ENCODE results near the gene PDE4C. TPM values are rescaled to one million over a fixed set of nuclear protein-coding genes. Genes with fewer than 3 reads are reported as not detected.

The PDE4C gene
- total RNA-seq, 1 experiment from 2014 or later = 1.8 TPM

GRCh38 chr19:18203408-18203862, 22.8 kb downstream of the PDE4C start:
- ChIA-PET POLR2A (ENCODE audit: unreplicated experiment) (interaction anchor here (2.0 kb wide), 1 partner anchor 78 kb away, joined by 10 read pairs; the partner anchor contains the start of gene JUND), CTCF (interaction anchor here (0.5 to 1.2 kb wide), 2 partner anchors 28 to 49 kb away, joined by 3 to 6 read pairs; no protein-coding TSS in a partner anchor)
- H3K4me2 ChIP-seq (ENCODE audit: low read length) = peak overlapping the region; percentile 98
- peaks cover 16% of the 10 kb centered on the region for H3K4me1 ChIP-seq (ENCODE audit: insufficient read depth, low read length)
- no peaks in the 10 kb centered on the region for H3F3A ChIP-seq (ENCODE audit: low read length, unreplicated experiment)
- H3K9me2 ChIP-seq (replicated peaks; ENCODE audit: low read length) = no peaks in the 10 kb centered on the region
- no peaks in the 10 kb centered on the region for H3K27me3 ChIP-seq (ENCODE audit: low read length)
- no peak overlapping the region for H3K27ac ChIP-seq (ENCODE audit: low read length)
- H3K9ac ChIP-seq (ENCODE audit: low read length) = peak overlapping the region; percentile 55
- H3K36me3 ChIP-seq (ENCODE audit: low read depth, low read length) = peaks cover 4% of the 10 kb centered on the region; the same call in 1 of the 2 replicates
- DNase-seq (peak; percentile 30), ATAC-seq (peak; percentile 2)
- H3K4me3 ChIP-seq (ENCODE audit: low read length) = peak overlapping the region; percentile 82
- peak overlapping the region; percentile 84 for H2AFZ ChIP-seq (ENCODE audit: low read length)
- peaks cover 23% of the 10 kb centered on the region for H3K79me2 ChIP-seq (ENCODE audit: low read length)
- TF ChIP-seq EZH2 (IDR thresholded peaks at IDR 0.05; ENCODE audit: low read length, unreplicated experiment) = no peak
- no peak for TF ChIP-seq CTCF (conservative IDR thresholded peaks at IDR 0.05; ENCODE audit: low read depth, low read length)
- TF ChIP-seq EZH2phosphoT487 (IDR thresholded peaks at IDR 0.05; ENCODE audit: borderline replicate concordance, low read length) = no peak
- H4K20me1 ChIP-seq (ENCODE audit: low read length) = no peaks in the 10 kb centered on the region
- BruUV-seq (replicated peaks) = TSS peak; percentile 31
- H3K9me3 ChIP-seq (ENCODE audit: low read length) = no peaks in the 10 kb centered on the region
- intact Hi-C loops (cut with micrococcal nuclease) = loop anchor here (10.0 kb wide), 2 partner anchors 121 to 211 kb away; partner anchors contain the start of genes LSM4 and SSBP4

- H3K4me1 ChIP-seq (ENCODE audit: insufficient read depth, low read length) = peaks cover 15% of the 10 kb centered on the region
- TF ChIP-seq EZH2phosphoT487 (IDR thresholded peaks at IDR 0.05; ENCODE audit: borderline replicate concordance, low read length) (no peak), EZH2 (IDR thresholded peaks at IDR 0.05; ENCODE audit: low read length, unreplicated experiment) (no peak), CTCF (conservative IDR thresholded peaks at IDR 0.05; ENCODE audit: low read depth, low read length) (peak; percentile 52)
- H3K79me2 ChIP-seq (ENCODE audit: low read length) = peaks cover 23% of the 10 kb centered on the region
- no peaks in the 10 kb centered on the region for H4K20me1 ChIP-seq (ENCODE audit: low read length)
- peak overlapping the region; percentile 98 for H3K4me2 ChIP-seq (ENCODE audit: low read length)
- ChIA-PET CTCF (no interaction called here), POLR2A (ENCODE audit: unreplicated experiment) (no interaction called here)
- no peak overlapping the region for H3K27ac ChIP-seq (ENCODE audit: low read length)
- H3F3A ChIP-seq (ENCODE audit: low read length, unreplicated experiment) = no peaks in the 10 kb centered on the region
- H3K36me3 ChIP-seq (ENCODE audit: low read depth, low read length) = peaks cover 4% of the 10 kb centered on the region; the same call in 1 of the 2 replicates
- H3K9ac ChIP-seq (ENCODE audit: low read length) = peak overlapping the region; percentile 55
- peak overlapping the region; percentile 84 for H2AFZ ChIP-seq (ENCODE audit: low read length)
- ATAC-seq (no peak), DNase-seq (peak; percentile 18)
- peak overlapping the region; percentile 82 for H3K4me3 ChIP-seq (ENCODE audit: low read length)
- BruUV-seq (replicated peaks) = no TSS peak
- intact Hi-C loops (cut with micrococcal nuclease) = loop anchor here (10.0 kb wide), 2 partner anchors 122 to 212 kb away; partner anchors contain the start of genes LSM4 and SSBP4
- H3K27me3 ChIP-seq (ENCODE audit: low read length) = no peaks in the 10 kb centered on the region
- H3K9me3 ChIP-seq (ENCODE audit: low read length) = no peaks in the 10 kb centered on the region
- no peaks in the 10 kb centered on the region for H3K9me2 ChIP-seq (replicated peaks; ENCODE audit: low read length)
These were observed 23.3 kb downstream of the PDE4C start for GRCh38 chr19:18202778-18203407.

- DNase-seq (no peak), ATAC-seq (no peak)
- no peak for TF ChIP-seq CTCF (conservative IDR thresholded peaks at IDR 0.05; ENCODE audit: low read depth, low read length)
- TF ChIP-seq EZH2phosphoT487 (IDR thresholded peaks at IDR 0.05; ENCODE audit: borderline replicate concordance, low read length) = no peak
- peak overlapping the region; percentile 82 for H3K4me3 ChIP-seq (ENCODE audit: low read length)
- H3K4me2 ChIP-seq (ENCODE audit: low read length) = peak overlapping the region; percentile 98
- no peaks in the 10 kb centered on the region for H3F3A ChIP-seq (ENCODE audit: low read length, unreplicated experiment)
- H3K9me3 ChIP-seq (ENCODE audit: low read length) = no peaks in the 10 kb centered on the region
- H3K4me1 ChIP-seq (ENCODE audit: insufficient read depth, low read length) = peaks cover 12% of the 10 kb centered on the region
- H4K20me1 ChIP-seq (ENCODE audit: low read length) = no peaks in the 10 kb centered on the region
- H3K79me2 ChIP-seq (ENCODE audit: low read length) = peaks cover 23% of the 10 kb centered on the region
- ChIA-PET POLR2A (ENCODE audit: unreplicated experiment) (no interaction called here), CTCF (no interaction called here)
- intact Hi-C loops (cut with micrococcal nuclease) = loop anchor here (10.0 kb wide), 2 partner anchors 122 to 212 kb away; partner anchors contain the start of genes LSM4 and SSBP4
- no peak overlapping the region for H2AFZ ChIP-seq (ENCODE audit: low read length)
- no TSS peak for BruUV-seq (replicated peaks)
- no peaks in the 10 kb centered on the region for H3K9me2 ChIP-seq (replicated peaks; ENCODE audit: low read length)
- H3K27ac ChIP-seq (ENCODE audit: low read length) = no peak overlapping the region
- H3K36me3 ChIP-seq (ENCODE audit: low read depth, low read length) = peaks cover 4% of the 10 kb centered on the region; the same call in 1 of the 2 replicates
- H3K9ac ChIP-seq (ENCODE audit: low read length) = no peak overlapping the region; the same call in 1 of the 2 replicates
- H3K27me3 ChIP-seq (ENCODE audit: low read length) = no peaks in the 10 kb centered on the region
These were observed 23.9 kb downstream of the PDE4C start for GRCh38 chr19:18202397-18202777.

Data from PC-3 (cell line).